Globus pallidus (tissue), 1 donor: ENCODE data around the gene DNAAF5.
A peak's percentile ranks its signal among the peaks of the same experiment; 100 is the strongest.

Experiments used
- DNase-seq: peaks from one replicate; pipeline ENCODE4 v3.0.0-alpha.2; 2015; ENCODE audit warnings: low spot score

DNAAF5 gene

DNA sequence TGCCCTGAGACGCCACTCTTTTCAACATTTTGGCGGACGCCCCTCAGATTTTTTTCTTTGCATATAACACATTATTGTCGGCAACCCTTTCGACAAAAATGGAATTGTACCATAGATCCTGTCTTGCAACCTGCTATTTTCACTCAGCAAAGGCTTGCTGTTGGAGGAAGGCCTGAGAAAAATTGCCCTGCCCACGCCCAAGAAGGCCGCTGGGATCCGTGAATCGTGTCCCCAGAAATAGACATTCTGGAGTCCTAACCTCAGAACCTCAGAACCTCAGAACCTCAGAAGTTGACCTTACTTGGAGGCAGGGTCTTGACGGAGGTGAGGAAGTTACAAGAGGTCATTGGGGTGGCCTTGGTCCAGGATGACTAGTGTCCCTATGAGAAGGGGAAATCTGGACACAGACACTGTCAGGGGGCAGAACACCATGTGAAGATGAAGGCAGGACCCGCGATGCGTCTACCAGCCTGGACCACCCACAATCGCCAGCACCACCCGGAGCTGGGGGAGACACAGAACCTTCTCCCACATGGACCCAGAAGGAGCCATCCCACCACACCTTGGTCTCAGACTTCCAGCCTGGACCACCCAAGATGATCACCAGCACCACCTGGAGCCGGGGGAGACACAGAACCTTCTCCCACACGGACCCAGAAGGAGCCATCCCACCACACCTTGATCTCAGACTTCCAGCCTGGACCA, 19.1 kb upstream of the DNAAF5 start:
- no peak for DNase-seq

DNA sequence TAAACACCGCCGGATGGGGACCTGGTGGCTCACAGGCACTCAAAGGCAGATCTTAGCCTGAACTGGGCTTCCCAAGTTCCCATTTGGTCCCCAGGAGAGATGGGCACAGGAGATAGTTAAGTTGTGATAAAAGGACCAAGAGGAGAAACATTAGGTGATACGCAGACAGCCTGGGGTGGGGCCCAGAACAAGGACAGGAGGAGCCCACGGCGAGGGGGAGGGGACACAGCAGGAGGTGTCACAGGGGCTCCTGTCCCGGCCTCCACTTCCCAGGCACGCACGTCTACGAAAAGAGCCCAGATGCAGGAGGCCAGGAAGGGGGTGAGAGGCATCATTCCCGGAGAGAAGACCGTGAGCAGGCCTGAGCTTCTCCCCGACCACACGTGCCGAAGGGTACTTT, 16.3 kb upstream of the DNAAF5 start:
- no peak for DNase-seq

GRCh38 chr7:711093-711921, 15.2 kb upstream of the DNAAF5 start:
- no peak for DNase-seq

DNA sequence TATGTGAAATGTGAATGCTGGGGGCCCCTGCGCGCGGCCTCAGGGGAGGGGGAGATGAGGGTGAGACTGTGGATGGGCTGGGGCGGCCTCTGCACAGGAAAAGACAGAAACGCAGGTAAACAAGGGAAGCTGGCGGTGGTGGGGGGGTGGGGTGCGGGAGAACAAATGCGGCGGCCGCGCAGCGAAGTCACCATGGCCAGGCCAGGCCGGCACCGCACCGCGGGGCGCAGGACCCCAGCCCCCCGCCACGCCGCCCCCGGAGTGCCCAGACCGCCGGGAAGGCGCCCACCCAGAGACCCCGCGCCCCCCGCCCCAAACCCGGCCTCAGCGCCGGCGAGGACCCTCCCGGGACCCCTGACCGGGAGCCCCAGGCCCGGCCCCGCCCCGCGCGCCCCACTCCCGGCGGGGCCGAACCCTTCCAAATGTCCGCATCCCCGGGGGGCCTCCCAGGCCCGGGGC, 14.5 kb upstream of the DNAAF5 start:
- DNase-seq = no peak

DNA sequence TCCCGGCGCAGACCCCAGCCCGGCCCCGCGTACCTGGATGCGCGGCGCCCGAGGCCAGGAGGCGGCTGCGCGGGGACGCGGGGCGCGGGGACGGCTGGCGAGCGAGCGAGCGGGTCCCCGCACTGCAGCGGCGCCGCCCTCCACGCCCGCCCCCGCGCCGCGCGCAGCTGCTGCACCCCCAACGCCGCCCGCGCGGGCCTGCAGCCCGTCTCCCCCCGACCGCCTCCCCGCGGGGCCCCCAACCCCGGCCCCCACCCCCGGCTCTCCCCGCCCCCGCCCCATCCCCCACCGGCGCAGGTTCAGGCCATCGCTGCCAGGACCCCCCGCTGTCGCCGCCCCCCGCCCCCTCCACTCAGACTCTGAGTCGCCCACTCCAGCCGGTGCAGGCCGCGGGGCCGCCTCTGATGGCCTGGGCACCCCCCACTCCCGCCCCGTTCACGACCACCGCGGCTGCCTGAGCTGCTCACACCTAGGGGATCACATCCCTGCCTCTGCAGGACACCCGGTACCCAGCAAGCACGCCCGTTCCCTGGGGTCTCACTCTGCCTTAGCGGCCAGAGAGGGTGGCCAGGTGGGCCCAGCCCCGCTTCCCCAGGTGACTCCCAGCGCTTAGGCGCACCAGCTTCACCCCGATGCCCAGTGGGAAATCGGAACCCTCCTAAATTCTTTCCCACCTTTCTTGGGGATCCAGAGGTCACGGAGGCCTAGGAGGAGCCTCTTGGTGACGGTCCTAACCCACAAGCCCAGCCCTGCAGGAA, 13.9 kb upstream of the DNAAF5 start:
- no peak for DNase-seq

- DNase-seq = no peak
Measured at GRCh38 chr7:713139-713457, 13.4 kb upstream of the DNAAF5 start.

DNA sequence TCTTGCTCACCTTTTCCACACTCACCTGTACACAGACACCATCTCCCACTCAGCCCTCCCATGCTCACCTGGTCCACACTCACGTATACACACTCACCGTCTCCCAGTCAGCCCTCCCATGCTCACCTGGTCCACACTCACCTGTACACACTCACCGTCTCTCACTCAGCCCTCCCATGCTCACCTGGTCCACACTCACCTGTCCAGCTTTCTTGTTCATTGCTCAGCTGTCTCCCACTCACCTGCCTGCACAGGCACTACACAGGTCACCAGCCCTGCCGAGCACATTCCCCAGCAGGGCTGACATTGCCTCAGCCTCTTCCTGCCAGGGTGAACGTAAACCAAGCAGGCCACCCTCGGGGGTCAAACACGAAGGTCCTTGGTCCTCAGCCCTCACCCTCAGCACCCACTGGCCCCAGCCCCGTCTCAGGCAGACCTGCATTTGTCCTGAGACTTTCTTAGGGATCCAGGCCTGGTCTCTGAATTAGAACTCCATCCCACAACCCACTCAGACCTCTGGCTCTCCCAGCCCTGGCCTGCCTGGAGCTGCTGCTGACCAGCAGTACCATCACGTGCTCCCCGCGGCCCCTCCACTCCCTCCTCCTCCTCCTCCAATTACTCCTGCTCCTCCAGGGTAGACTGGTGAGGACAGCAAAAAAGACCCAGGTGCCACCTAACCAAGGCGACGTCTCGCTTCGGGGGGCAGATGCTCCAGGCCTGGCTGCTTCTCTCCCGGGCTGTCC, 12.8 kb upstream of the DNAAF5 start:
- DNase-seq = no peak

- no peak for DNase-seq
Measured at GRCh38 chr7:714251-714671, 12.2 kb upstream of the DNAAF5 start.

GRCh38 chr7:716222-716621, 10.3 kb upstream of the DNAAF5 start:
- DNase-seq = no peak

- no peak for DNase-seq
Measured at GRCh38 chr7:716636-717035, 9.9 kb upstream of the DNAAF5 start.

DNA sequence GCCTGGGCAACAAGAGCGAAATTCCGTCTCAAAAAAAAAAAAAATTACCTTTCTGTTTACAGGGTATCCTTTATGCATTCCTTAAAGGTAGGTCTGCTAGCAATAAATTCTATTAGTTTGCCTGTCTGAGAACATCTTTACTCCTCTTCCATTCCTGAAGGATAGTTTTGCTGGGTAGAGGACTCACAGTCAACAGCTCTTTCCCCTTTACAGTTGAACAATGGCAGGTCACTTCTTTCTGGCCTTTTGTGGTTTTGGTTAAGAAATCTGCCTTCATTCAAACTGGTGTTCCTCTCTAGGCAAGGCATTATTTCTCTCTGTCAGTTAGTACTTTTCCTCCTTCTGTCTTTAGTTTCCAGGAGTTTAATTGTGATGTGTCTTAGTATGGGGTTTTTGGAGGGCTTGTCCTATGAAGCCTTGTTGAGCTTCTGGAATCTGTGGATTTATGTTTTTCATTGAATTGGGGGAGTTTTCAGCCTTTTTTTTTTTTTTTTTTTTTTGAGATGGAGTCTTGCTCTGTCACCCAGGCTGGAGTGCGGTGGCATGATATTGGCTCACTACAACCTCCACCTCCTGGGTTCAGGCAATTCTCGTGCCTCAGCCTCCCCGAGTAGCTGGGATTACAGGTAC, 4.8 kb upstream of the DNAAF5 start:
- no peak for DNase-seq

GRCh38 chr7:723541-723940, 3.0 kb upstream of the DNAAF5 start:
- DNase-seq = no peak

- no peak for DNase-seq
Measured at GRCh38 chr7:724298-724697, 2.2 kb upstream of the DNAAF5 start.

DNA sequence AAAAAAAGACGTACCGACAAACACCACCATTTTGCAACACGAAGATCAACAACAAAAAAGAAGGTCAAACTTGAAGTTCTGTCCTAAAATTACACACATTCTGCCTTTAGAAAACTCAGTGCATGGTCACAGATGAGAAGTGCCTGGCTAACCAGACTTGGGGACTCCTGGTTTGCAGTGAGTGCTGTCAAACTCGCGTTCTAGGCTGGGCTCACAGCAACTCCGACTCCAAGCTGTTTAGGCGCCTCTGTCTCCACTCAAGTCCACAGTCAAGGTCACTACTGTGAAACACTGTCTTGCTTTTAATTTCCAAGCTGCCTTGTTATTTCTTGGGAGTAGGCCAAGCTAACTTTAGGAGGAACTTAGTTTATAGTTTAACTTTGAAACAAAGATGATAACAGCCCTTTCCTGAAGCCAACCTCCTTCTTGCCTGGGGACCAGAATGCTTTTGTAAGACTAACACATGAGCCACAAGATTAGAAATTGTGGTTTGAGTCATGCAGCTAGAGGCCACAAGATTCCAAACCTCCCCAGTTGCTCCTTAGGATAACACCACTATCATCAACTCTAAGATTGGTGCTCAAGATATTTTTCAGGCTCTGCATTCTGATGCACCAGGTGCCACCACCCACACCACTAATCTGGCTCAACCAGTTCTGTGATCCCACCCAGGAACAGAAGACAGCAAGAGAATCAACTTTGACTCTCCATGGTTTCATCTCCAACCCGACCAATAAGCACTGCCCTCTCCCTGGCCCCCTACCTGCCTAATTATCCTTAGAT, 1.1 kb upstream of the DNAAF5 start:
- no peak for DNase-seq

DNA sequence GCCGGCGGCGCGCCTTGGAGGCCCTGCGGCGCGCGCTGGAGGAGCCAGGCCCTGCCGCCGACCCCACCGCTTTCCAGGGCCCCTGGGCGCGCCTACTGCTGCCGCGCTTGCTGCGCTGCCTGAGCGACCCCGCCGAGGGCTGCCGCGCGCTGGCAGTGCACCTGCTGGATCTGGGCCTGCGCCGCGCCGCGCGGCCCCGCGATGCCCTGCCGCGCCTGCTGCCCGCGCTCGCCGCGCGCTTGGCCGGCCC, 280 bp downstream of the DNAAF5 start:
- no peak for DNase-seq

- DNase-seq = peak; percentile 3
Measured at GRCh38 chr7:727104-727805, 756 bp downstream of the DNAAF5 start, which contains the start of gene PRKAR1B. PRKAR1B (minus strand) TSS chr7:727281; CDS start chr7:711505, 15,776 bp downstream.

DNA sequence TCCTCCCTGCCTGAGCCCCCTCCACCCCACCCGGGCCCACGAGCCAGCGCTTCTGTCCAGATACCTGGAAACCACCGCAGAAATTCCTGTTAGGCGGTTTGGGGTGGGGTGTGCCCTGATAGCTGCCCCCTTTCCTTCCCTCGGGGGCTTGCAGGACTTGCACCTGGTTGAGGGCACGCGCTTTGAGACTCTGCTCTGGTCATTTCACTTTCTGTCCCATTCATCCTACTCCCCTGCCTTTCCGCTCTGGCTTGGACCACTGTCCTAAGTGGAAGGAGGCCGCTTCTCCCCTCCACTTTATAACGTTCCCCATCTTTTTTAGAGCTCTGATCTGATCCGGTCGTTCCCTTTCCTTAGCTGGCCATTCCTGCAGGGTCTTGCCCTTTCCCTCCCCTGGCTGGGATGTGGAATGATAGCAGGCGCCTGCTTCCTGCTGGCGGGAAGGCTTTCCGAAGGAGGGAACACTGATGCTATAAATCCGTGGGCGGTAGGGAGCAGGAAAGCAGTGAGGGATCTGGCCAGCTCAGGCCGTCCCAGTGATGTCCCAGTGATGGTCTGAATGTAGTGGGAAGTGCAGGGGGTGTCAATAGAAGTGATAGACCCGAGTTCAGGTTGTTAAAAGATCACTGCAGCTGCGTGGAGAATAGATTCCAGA, 1.4 kb downstream of the DNAAF5 start:
- DNase-seq = no peak

- no peak for DNase-seq
Measured at GRCh38 chr7:728602-729001, 2.1 kb downstream of the DNAAF5 start.

DNA sequence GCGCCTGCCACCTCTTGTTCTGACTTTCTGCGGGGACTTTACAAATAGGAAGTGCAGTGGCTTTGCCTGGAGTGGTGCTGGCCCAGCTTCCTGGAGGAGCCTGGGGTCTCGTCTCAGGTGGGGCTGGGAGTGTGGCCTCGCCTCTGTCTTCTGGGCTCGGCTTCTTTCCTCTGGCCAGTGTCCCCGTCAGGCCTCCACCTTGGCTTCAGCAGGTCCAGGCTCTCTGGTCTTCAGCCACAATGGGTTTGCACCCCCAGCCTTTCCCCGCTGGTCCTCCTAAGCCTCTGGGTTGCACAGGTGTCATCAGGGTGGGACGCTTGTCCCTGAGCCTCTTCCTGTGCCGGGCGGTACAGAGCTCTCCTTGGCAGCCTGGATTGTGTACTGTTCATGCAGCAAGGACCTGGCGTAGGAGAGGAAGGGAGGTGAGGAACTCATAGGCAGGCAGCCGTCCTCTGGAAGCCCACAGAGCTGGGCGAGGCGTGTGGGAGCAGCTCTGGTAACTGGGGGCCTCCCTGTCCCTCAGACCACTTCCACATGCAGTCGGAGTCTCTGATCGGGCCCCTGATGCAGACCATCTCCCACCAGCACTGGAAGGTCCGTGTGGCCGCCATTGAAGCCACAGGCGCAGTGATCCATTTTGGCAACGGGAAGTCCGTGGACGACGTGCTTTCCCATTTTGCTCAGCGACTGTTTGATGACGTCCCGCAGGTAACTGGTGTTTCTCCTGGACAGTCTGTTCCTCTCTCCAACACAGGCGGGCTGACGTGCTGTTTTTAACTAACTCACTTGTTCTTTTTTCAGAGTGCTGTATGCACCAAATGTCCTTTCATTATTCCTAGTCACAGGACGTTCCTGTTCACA, 2.9 kb downstream of the DNAAF5 start:
- no peak for DNase-seq
